WTC11 (cell line): ENCODE data around the gene ARPC1A. TPM values are rescaled to one million over a fixed set of nuclear protein-coding genes. Genes with fewer than 3 reads are reported as not detected.

Experiments
- ATAC-seq: fragments of 200-7000 bp; cut with Tn5 transposase; 2 replicates; pipeline ENCODE4 v1.10.0; 2021; ENCODE audit warnings: mild to moderate bottlenecking, moderate library complexity
- CTCF ChIA-PET: fragments of 300-600 bp; sonication (Branson Sonifier 250); formaldehyde crosslinking; loops from one replicate; lab custom pipeline; 2021; ENCODE audit warnings: antibody characterized with exemption; lab: Charles Lee
- POLR2A ChIA-PET: fragments of 350-600 bp; sonication (Branson Sonifier 250); formaldehyde crosslinking; loops from one replicate; lab custom pipeline; 2021; ENCODE audit warnings: antibody characterized with exemption; lab: Charles Lee
- DNase-seq: peaks from one replicate; pipeline ENCODE4 v3.0.0; 2021; ENCODE audit warnings: low spot score
- H3K27ac Mint-ChIP-seq: 2 replicates; pipeline ENCODE4 v1.8.0; 2021; ENCODE audit warnings: mixed read lengths
- H3K27me3 Mint-ChIP-seq: 2 replicates; pipeline ENCODE4 v1.8.0; 2021; ENCODE audit warnings: low read depth, mild to moderate bottlenecking, moderate library complexity, mixed read lengths
- H3K36me3 Mint-ChIP-seq: 2 replicates; pipeline ENCODE4 v1.8.0; 2021; ENCODE audit warnings: mixed read lengths
- H3K4me1 Mint-ChIP-seq: 2 replicates; pipeline ENCODE4 v1.8.0; 2022; ENCODE audit warnings: mixed read lengths
- H3K4me3 Mint-ChIP-seq: 2 replicates; pipeline ENCODE4 v1.8.0; 2021; ENCODE audit warnings: mild to moderate bottlenecking, moderate library complexity, mixed read lengths
- H3K9me3 Mint-ChIP-seq: 2 replicates; pipeline ENCODE4 v1.8.0; 2021; ENCODE audit warnings: mixed read lengths
- CREB1 ChIP-seq: sonication (generic); formaldehyde crosslinking; IDR thresholded peaks from 2 replicates; pipeline ENCODE4 v1.8.0; 2023; ENCODE audit warnings: mild to moderate bottlenecking, missing genetic modification reagents
- CREM ChIP-seq: sonication (generic); formaldehyde crosslinking; IDR thresholded peaks from 2 replicates; pipeline ENCODE4 v1.8.1; 2022; ENCODE audit warnings: mild to moderate bottlenecking, missing genetic modification reagents, moderate library complexity
- ELF4 ChIP-seq: sonication (generic); formaldehyde crosslinking; IDR thresholded peaks from 2 replicates; pipeline ENCODE4 v1.8.1; 2022; ENCODE audit warnings: low read depth, mild to moderate bottlenecking, moderate library complexity, missing genetic modification reagents
- HMGA2 ChIP-seq: fragments of 250-450 bp; sonication (Bioruptor Pico); IDR thresholded peaks from 2 replicates; pipeline ENCODE4 v1.4.0; 2021; ENCODE audit warnings: mild to moderate bottlenecking, moderate library complexity
- JAZF1 ChIP-seq: fragments of 250-450 bp; sonication (Bioruptor Pico); IDR thresholded peaks from 2 replicates; pipeline ENCODE4 v1.9.0; 2021; ENCODE audit warnings: moderate library complexity, mild to moderate bottlenecking, inconsistent platforms
- NFATC4 ChIP-seq: fragments of 250-450 bp; sonication (Bioruptor Pico); IDR thresholded peaks from 2 replicates; pipeline ENCODE4 v1.9.0; 2021; ENCODE audit warnings: mild to moderate bottlenecking
- RORB ChIP-seq: fragments of 250-450 bp; sonication (Bioruptor Pico); IDR thresholded peaks from 2 replicates; pipeline ENCODE4 v1.9.0; 2021; ENCODE audit warnings: mild to moderate bottlenecking
- SOX15 ChIP-seq: fragments of 250-450 bp; sonication (Bioruptor Pico); IDR thresholded peaks from 2 replicates; pipeline ENCODE4 v1.9.0; 2021; ENCODE audit warnings: mild to moderate bottlenecking
- TEAD4 ChIP-seq: sonication (generic); formaldehyde crosslinking; IDR thresholded peaks from 2 replicates; pipeline ENCODE4 v1.8.0; 2022; ENCODE audit warnings: mild to moderate bottlenecking, missing genetic modification reagents
- ZBTB21 ChIP-seq: sonication (generic); formaldehyde crosslinking; IDR thresholded peaks from 2 replicates; pipeline ENCODE4 v1.8.1; 2023; ENCODE audit warnings: mild to moderate bottlenecking, missing genetic modification reagents, borderline replicate concordance
- total RNA-seq: library from RNA; stranded (reverse); gene quantifications from 3 replicates; pipeline ENCODE4 v1.2.3, GENCODE V29; 2021
- TF ChIP-seq, protein P1 (sequence below): fragments of 250-450 bp; sonication (Bioruptor Pico); IDR thresholded peaks from 2 replicates; pipeline ENCODE4 v1.9.0; 2021; ENCODE audit warnings: moderate library complexity, mild to moderate bottlenecking, inconsistent platforms, borderline replicate concordance
- TF ChIP-seq, protein P2 (sequence below): fragments of 250-450 bp; sonication (Bioruptor Pico); IDR thresholded peaks from 2 replicates; pipeline ENCODE4 v2.1.2; 2022; ENCODE audit warnings: mild to moderate bottlenecking, moderate library complexity
- TF ChIP-seq, protein P3 (sequence below): sonication (generic); formaldehyde crosslinking; IDR thresholded peaks from 2 replicates; pipeline ENCODE4 v1.8.1; 2022; ENCODE audit warnings: low read depth, missing genetic modification reagents, borderline replicate concordance
- TF ChIP-seq, protein P4 (sequence below): sonication (generic); formaldehyde crosslinking; IDR thresholded peaks from 2 replicates; pipeline ENCODE4 v1.8.0; 2022; ENCODE audit warnings: mild to moderate bottlenecking, missing genetic modification reagents

Gene ARPC1A
- total RNA-seq, 1 experiment from 2014 or later = 149 TPM

DNA sequence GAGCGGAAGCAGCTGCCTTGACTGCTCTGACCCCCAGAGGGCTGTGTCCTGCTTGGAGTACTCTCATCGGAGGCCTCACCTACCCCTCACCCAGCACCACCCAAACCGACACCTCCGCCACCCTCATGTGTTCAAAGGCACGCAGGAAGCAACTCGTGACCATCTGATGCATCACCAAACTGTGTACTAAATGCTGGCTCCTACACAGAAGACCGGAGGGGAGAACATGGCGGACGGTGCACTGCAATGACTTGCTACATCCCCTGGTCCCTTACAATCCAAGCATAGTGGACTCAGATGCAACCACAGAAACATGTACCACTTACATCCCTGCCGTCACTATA lies 79.3 kb downstream of the ARPC1A start:
- CTCF ChIA-PET = no interaction called here
- H3K27ac Mint-ChIP-seq = no peak overlapping the region
- no peak overlapping the region for H3K4me3 Mint-ChIP-seq
- H3K9me3 Mint-ChIP-seq = no peaks in the 10 kb centered on the region
- POLR2A ChIA-PET = interaction anchor here (0.6 kb wide), 1 partner anchor 14 kb away, joined by 5 read pairs; no protein-coding TSS in a partner anchor
- DNase-seq (no peak), ATAC-seq (no peak)
- H3K27me3 Mint-ChIP-seq = no peaks in the 10 kb centered on the region
- peaks cover 16% of the 10 kb centered on the region for H3K4me1 Mint-ChIP-seq
- H3K36me3 Mint-ChIP-seq = peaks cover 42% of the 10 kb centered on the region
- TF ChIP-seq SOX15 = no peak

DNA sequence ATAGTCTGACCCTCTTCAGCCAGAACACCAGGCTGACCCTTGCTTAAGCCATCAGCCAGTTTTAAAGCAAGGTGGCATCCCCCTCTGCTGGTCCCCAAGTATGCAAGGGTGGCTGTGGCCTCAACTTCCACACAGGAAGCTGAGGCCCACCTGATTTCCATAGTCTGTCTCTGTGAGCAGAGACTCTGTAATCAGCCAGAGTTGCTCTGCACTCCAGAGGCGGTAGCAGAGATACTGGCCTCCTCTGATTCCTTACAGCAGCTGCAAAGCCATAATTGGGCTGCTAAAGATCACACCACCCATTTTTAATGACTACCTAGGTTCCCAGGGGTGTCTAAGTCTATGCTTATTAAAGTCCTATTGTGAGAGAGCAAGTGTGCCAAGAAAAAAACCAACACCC lies 80.9 kb downstream of the ARPC1A start:
- Mint-ChIP-seq H3K27ac (peak overlapping the region; percentile 76), H3K36me3 (peaks cover 38% of the 10 kb centered on the region), H3K27me3 (no peaks in the 10 kb centered on the region), H3K4me3 (peak overlapping the region; percentile 99), H3K4me1 (peaks cover 18% of the 10 kb centered on the region), H3K9me3 (no peaks in the 10 kb centered on the region)
- ChIA-PET CTCF (interaction anchor here (0.6 to 2.2 kb wide), 3 partner anchors 9 to 193 kb away, joined by 3 to 7 read pairs (median 4); no protein-coding TSS in a partner anchor), POLR2A (no interaction called here)
- ATAC-seq = no peak
- DNase-seq = no peak
- TF ChIP-seq, protein P1, sequence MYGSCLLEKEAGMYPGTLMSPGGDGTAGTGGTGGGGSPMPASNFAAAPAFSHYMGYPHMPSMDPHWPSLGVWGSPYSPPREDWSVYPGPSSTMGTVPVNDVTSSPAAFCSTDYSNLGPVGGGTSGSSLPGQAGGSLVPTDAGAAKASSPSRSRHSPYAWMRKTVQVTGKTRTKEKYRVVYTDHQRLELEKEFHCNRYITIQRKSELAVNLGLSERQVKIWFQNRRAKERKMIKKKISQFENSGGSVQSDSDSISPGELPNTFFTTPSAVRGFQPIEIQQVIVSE = no peak
- TF ChIP-seq JAZF1 (CRISPR knock-in tag) (no peak), CREB1 (CRISPR knock-in tag) (no peak), RORB (CRISPR knock-in tag) (no peak), HMGA2 (no peak)
- TF ChIP-seq, protein P2, sequence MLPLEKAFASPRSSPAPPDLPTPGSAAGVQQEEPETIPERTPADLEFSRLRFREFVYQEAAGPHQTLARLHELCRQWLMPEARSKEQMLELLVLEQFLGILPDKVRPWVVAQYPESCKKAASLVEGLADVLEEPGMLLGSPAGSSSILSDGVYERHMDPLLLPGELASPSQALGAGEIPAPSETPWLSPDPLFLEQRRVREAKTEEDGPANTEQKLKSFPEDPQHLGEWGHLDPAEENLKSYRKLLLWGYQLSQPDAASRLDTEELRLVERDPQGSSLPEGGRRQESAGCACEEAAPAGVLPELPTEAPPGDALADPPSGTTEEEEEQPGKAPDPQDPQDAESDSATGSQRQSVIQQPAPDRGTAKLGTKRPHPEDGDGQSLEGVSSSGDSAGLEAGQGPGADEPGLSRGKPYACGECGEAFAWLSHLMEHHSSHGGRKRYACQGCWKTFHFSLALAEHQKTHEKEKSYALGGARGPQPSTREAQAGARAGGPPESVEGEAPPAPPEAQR (CRISPR knock-in tag) = no peak

DNA sequence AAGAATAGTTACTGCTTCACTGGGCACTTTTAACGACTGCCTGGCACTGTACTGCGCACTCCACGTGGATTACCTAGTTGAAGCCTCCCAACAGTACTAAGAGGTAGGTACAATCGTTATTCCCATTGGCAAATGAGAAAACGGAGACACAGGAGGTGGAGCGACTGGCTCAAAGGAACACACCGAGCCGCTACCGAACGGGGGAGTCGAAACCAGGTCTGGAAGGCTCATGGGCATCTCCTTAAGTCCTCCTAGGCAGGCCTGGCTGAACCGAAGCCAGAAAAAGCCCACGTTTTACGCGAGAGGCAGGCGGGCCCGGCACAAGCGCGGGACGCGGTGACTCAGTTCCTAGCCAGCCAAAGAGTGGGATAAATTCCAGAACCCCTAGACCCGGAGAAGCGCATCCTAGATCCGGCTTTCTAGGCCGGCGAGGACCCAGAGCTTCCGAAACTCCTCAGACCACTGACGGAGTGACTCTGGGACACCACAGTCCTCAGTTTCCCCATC lies 82.2 kb downstream of the ARPC1A start:
- Mint-ChIP-seq H3K27ac (peak overlapping the region; percentile 99), H3K36me3 (peaks cover 40% of the 10 kb centered on the region), H3K4me3 (peak overlapping the region; percentile 99), H3K4me1 (peaks cover 18% of the 10 kb centered on the region), H3K27me3 (no peaks in the 10 kb centered on the region), H3K9me3 (no peaks in the 10 kb centered on the region)
- TF ChIP-seq NFATC4 (no peak), ZBTB21 (CRISPR knock-in tag) (no peak), CREM (CRISPR knock-in tag) (no peak), TEAD4 (0 out of 2 replicates have a peak, but pooled peaks have one; percentile 6), RORB (CRISPR knock-in tag) (no peak), ELF4 (CRISPR knock-in tag) (no peak)
- TF ChIP-seq, protein P3, sequence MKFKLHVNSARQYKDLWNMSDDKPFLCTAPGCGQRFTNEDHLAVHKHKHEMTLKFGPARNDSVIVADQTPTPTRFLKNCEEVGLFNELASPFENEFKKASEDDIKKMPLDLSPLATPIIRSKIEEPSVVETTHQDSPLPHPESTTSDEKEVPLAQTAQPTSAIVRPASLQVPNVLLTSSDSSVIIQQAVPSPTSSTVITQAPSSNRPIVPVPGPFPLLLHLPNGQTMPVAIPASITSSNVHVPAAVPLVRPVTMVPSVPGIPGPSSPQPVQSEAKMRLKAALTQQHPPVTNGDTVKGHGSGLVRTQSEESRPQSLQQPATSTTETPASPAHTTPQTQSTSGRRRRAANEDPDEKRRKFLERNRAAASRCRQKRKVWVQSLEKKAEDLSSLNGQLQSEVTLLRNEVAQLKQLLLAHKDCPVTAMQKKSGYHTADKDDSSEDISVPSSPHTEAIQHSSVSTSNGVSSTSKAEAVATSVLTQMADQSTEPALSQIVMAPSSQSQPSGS (CRISPR knock-in tag) = peak; percentile 40; the same call in 1 of the 2 replicates
- TF ChIP-seq, protein P4, sequence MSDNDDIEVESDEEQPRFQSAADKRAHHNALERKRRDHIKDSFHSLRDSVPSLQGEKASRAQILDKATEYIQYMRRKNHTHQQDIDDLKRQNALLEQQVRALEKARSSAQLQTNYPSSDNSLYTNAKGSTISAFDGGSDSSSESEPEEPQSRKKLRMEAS (CRISPR knock-in tag) = no peak; the same call in 1 of the 2 replicates
- DNase-seq (no peak), ATAC-seq (peak; percentile 5; the same call in 1 of the 2 replicates)
- ChIA-PET POLR2A (interaction anchor here (1.1 to 2.4 kb wide), 7 partner anchors 8 to 65 kb away, joined by 3 to 37 read pairs (median 5); partner anchors contain the start of genes CPSF4, PTCD1 and ZNF789), CTCF (interaction anchor here (1.0 to 2.3 kb wide), 7 partner anchors 8 to 529 kb away, joined by 3 to 13 read pairs (median 4); partner anchors contain the start of gene TRRAP)
